Esophagus (tissue), 2 donors: ENCODE data around the gene CDH22. TPM values are rescaled to one million over a fixed set of nuclear protein-coding genes. Genes with fewer than 3 reads are reported as not detected.

Source experiments
- H3K27ac ChIP-seq, 2 donors: one replicate each; pipeline ENCODE4 v1.5.1; 2013; ENCODE audit warnings: low read depth in 2 of 2, mild to moderate bottlenecking in 2 of 2, inconsistent platforms in 1 of 2, low read length in 1 of 2, moderate library complexity in 1 of 2
- H3K27me3 ChIP-seq, 2 donors: one replicate each; pipeline ENCODE4 v1.6.1; 2013; ENCODE audit warnings: low read length in 2 of 2, control low read depth in 1 of 2, mild to moderate bottlenecking in 1 of 2; ENCODE audit not compliant: insufficient read depth in 2 of 2, control insufficient read depth in 1 of 2
- H3K36me3 ChIP-seq, 2 donors: one replicate each; pipeline ENCODE4 v1.6.1; 2013; ENCODE audit warnings: low read length in 1 of 2; ENCODE audit not compliant: control insufficient read depth in 2 of 2, insufficient read depth in 2 of 2
- H3K4me1 ChIP-seq, 2 donors: one replicate each; pipeline ENCODE4 v1.6.1; 2013; ENCODE audit warnings: low read length in 1 of 2; ENCODE audit not compliant: control insufficient read depth in 2 of 2, insufficient read depth in 2 of 2
- H3K4me3 ChIP-seq, 2 donors: one replicate each; pipeline ENCODE4 v1.5.1; 2013; ENCODE audit warnings: low read length in 2 of 2, mild to moderate bottlenecking in 2 of 2, low read depth in 1 of 2, moderate library complexity in 1 of 2
- H3K9me3 ChIP-seq, 2 donors: one replicate each; pipeline ENCODE4 v1.6.1; 2013; ENCODE audit warnings: mild to moderate bottlenecking in 2 of 2, low read depth in 1 of 2, low read length in 1 of 2, moderate library complexity in 1 of 2; ENCODE audit not compliant: control insufficient read depth in 2 of 2, insufficient read depth in 1 of 2
- WGBS, 2 donors: extraction: QIAGEN DNeasy Blood & Tissue Kit; methylation state at CpG; one replicate each; pipeline ENCODE4 v1.1.7; 2013; 5-methylcytosine and 5-hydroxymethylcytosine counted together
- polyA plus RNA-seq, 2 donors: library from polyadenylated mRNA; stranded (reverse); fragments of 200-250 nt; gene quantifications; one replicate each; pipeline ENCODE4 v1.2.3, GENCODE V29; 2013
- donor health status: healthy with polysubstance abuse.
- donor health status: Bipolar disorder and iron deficiency.

The CDH22 gene
- polyA plus RNA-seq, 2 donors: 0.55 to 0.86 TPM

GRCh38 chr20:46352370-46352938, 44.2 kb upstream of the CDH22 start:
- Histone ChIP-seq H3K4me3 (no peak overlapping the region), H3K36me3 (peaks cover 0 to 6% of the 10 kb centered on the region in 2 donors), H3K9me3 (no peaks in the 10 kb centered on the region), H3K27me3 (no peaks in the 10 kb centered on the region), H3K27ac (no peak overlapping the region), H3K4me1 (peaks cover 2 to 6% of the 10 kb centered on the region in 2 donors)
- 90% methylated on average over 18 of the region's 18 CpGs for WGBS, 2 donors

GRCh38 chr20:46351357-46352058, 43.2 kb upstream of the CDH22 start:
- H3K36me3 ChIP-seq: peaks cover 0 to 6% of the 10 kb centered on the region in 2 donors
- no peaks in the 10 kb centered on the region for H3K9me3 ChIP-seq
- no peaks in the 10 kb centered on the region for H3K27me3 ChIP-seq
- no peak overlapping the region for H3K27ac ChIP-seq
- H3K4me3 ChIP-seq: no peak overlapping the region
- peaks cover 0 to 2% of the 10 kb centered on the region in 2 donors for H3K4me1 ChIP-seq
- WGBS, 2 donors: 89 to 91% methylated on average over 7 of the region's 7 CpGs

DNA sequence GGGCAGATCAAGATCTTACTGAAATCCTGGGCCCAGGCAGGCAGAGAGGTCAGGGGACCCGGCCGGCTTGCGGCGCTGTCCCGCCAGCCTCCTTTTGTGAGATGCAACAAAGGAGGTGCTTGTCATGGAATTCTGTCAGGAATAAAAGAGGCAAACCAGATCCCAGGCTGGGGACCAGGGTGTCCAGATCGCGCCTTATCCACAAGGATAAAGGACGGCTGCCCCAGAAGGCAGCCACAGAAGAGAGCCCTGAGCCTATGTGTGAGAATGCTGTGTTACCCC, 42.6 kb upstream of the CDH22 start:
- Histone ChIP-seq H3K27me3 (no peaks in the 10 kb centered on the region), H3K4me3 (no peak overlapping the region), H3K4me1 (no peaks in the 10 kb centered on the region), H3K9me3 (no peaks in the 10 kb centered on the region), H3K27ac (no peak overlapping the region), H3K36me3 (peaks cover 0 to 3% of the 10 kb centered on the region in 2 donors)
- 85 to 91% methylated on average over 8 of the region's 8 CpGs for WGBS, 2 donors

DNA sequence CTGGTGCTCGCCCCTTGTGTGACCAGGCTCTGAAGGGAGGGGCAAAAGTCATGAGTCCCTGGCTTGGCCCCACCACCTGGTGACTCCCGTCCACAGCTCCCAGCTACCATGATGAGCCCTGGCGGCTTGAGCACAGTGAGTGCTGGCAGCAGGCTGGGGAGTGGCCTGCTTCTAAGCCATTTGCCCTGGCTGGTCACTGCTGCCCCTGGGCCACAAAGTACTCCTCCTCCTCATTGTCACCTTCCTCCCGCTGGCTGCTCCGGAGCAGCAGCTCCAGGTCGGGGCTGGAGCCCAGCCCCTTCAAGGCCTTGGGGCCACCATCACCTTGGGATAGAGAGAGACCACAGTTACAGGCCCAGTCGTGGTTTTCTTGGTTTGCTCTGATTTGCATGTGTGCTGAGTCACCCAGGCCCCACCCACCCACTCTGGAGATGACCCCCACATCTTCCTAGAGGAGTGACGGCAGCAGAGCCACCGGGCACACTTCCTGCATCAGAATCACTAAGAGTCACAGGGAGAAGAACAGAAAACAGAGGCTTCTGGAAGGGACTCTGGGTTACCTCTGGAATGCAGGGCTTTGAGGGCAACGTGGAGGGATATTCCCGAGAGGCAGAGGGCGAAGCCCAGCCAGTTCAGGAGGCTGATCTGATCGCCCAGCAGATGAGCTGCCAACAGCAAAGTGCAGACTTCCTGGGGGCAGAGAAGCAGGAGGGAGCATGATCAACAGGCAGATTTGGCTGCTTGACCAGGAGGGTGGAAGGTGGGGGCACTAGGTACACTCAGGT, 42.1 kb upstream of the CDH22 start:
- no peaks in the 10 kb centered on the region for H3K9me3 ChIP-seq
- no peak overlapping the region for H3K4me3 ChIP-seq
- H3K27me3 ChIP-seq: no peaks in the 10 kb centered on the region
- H3K36me3 ChIP-seq: peaks cover 0 to 3% of the 10 kb centered on the region in 2 donors
- no peak overlapping the region for H3K27ac ChIP-seq
- WGBS, 2 donors: 63 to 66% methylated on average over 13 of the region's 13 CpGs
- H3K4me1 ChIP-seq: no peaks in the 10 kb centered on the region

DNA sequence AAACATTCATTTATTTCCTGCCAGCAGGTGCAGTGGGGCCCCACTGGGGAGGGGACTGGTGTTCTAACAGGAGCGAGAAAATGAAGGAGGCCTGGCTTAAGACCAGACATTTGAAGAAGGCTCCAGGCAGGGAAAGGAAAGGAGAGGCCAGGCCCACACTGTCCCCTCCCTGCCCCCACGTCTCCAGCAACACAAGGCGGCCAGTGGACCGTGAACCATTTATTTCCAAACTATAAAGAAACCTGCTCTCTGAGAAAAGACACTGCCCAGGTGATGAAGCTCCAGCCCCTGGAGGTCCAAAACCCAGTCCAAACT, 41.4 kb upstream of the CDH22 start:
- no peak overlapping the region for H3K27ac ChIP-seq

DNA sequence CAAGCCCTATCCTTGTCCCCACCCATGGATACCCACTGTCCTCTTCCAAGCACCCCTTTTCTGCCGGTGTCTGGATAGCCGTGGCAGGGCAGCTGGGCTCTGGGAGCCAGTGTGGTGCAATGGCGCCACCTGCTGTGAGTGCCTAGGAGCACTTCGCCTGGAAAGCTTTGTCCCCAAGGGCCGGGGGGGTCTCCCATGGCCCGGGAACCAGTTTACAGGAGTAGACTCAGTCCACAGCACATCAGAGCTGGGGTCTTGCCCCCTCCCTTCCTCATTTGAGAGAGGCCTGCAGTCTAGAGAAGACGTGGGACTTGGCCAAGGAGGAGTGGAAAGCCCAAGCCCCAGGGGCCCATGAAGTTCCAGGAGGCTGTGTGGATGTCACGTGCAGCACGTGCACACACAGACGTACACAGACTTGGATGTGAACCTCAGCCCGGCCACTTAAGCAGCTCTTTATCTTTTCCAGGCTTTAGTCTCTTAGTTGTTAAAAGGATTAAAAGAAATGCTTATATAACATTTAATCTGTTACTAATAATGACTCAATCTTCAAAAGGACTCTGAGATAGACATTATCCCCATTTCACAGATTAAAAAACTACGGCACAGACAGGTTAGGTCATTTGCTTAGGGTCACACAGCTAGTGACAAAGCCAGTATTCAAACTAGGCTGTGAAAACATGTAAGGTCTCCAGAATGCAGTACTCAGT, 40.9 kb upstream of the CDH22 start:
- Histone ChIP-seq H3K4me3 (no peak overlapping the region), H3K27ac (no peak overlapping the region), H3K36me3 (peaks cover 0 to 3% of the 10 kb centered on the region in 2 donors), H3K9me3 (no peaks in the 10 kb centered on the region), H3K27me3 (no peaks in the 10 kb centered on the region), H3K4me1 (no peaks in the 10 kb centered on the region)
- WGBS, 2 donors: 30 to 32% methylated on average over 12 of the region's 12 CpGs

More for the DNA sequence above, 41.4 kb upstream of the CDH22 start:
- no peaks in the 10 kb centered on the region for H3K9me3 ChIP-seq
- 69 to 74% methylated on average over 4 of the region's 4 CpGs for WGBS, 2 donors
- no peaks in the 10 kb centered on the region for H3K4me1 ChIP-seq
- H3K27me3 ChIP-seq: no peaks in the 10 kb centered on the region
- no peak overlapping the region for H3K4me3 ChIP-seq
- H3K36me3 ChIP-seq: peaks cover 0 to 3% of the 10 kb centered on the region in 2 donors

DNA sequence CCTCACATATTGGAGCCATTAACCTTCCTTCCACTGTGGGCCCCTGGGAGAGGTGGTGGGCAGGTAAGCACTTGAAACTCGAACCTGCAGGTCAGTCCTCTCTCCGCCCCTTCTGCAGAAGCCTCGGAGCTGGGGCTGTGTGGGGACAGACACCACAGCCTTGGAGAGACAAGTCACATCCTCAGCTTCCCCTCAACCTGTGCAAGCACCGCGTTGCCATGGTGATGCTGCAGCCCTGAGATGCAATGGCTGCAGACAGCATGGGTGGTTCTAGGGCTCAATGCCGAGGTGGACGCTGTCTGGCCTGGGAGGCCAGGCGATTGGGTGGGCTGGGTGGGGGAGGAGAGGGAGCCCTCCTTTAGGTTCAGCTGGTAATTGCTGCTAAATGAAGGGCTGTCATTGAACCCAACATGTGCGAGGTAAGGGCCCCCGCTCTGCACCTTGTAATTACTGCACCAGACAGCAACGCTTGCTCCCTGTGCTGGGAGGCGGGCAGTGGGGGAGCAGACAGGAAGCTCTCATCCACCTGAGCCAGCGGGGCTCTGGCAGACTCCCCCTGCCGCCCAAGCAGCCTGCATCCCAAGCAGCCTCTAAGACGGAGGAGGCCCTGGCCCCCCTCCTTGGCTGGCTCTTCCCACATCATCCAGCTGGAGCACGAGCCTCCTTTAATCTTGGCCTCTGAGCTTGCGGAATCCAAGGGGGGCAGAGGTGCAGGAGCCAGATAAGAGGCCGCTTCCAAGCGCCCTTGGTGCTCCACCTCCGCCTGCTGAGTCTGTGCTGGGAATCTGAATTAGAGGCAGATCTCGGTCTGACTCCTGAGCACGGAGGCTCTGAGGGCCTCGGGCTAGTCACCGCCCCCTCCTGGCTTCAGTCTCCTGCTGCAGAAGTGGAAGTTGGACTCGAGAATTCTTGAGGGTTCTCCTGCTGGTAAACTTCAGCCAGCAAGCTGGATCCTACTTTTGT, 39.8 kb upstream of the CDH22 start:
- H3K27ac ChIP-seq: no peak overlapping the region
- WGBS, 2 donors: 53 to 62% methylated on average over 25 of the region's 25 CpGs
- H3K9me3 ChIP-seq: no peaks in the 10 kb centered on the region
- peaks cover 0 to 3% of the 10 kb centered on the region in 2 donors for H3K36me3 ChIP-seq
- no peak overlapping the region for H3K4me3 ChIP-seq
- no peaks in the 10 kb centered on the region for H3K27me3 ChIP-seq
- H3K4me1 ChIP-seq: peaks cover 2 to 3% of the 10 kb centered on the region in 2 donors

DNA sequence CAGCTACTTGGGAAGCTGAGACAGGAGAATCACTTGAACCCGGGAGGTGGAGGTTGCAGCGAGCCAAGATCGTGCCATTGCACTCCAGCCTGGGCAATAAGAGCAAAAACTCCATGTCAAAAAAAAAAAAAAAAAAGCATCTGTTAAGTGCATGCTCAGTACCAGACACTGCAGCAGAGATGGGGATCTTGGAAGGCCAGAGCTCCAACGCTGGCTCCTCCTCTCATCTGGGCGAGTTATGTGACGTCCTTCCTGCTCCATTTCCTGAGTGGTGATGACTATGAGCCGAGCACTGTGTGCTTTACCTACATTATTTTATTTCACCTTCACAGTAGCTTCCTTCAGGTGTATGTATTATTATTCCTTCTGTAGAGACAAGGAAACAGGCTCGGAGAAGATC, 38.5 kb upstream of the CDH22 start:
- H3K27ac ChIP-seq: no peak overlapping the region
- 84% methylated on average over 8 of the region's 8 CpGs for WGBS, 2 donors
- H3K9me3 ChIP-seq: no peaks in the 10 kb centered on the region
- no peak overlapping the region for H3K4me3 ChIP-seq
- peaks cover 0 to 3% of the 10 kb centered on the region in 2 donors for H3K36me3 ChIP-seq
- H3K4me1 ChIP-seq: peaks cover 6% of the 10 kb centered on the region in 2 donors
- H3K27me3 ChIP-seq: peaks cover 0 to 4% of the 10 kb centered on the region in 2 donors
